ENCODE measurements around the gene TRIO. TPM values are rescaled to one million over a fixed set of nuclear protein-coding genes. Genes with fewer than 3 reads are reported as not detected.

TRIO gene
- total and polyA plus RNA-seq, 2 of the 8 experiments (the other 6 are each of a cell fraction or from before 2014, with no cell fraction given), result 35.1 to 69.1 TPM

- ChIA-PET POLR2A (ENCODE audit: partially characterized antibody) (no interaction called here), CTCF (ENCODE audit: partially characterized antibody) (interaction anchor here (1.7 kb wide), 1 partner anchor 24 kb away, joined by 3 read pairs; no protein-coding TSS in a partner anchor)
- FAIRE-seq, result no peak
- Histone ChIP-seq H3K4ac (replicated peaks; ENCODE audit: insufficient read length, low read depth, low read length) (no peak overlapping the region), H2BK20ac (ENCODE audit: low read length) (no peak overlapping the region), H4K8ac (ENCODE audit: extremely low read depth, insufficient read depth, low read length) (no peak overlapping the region), H4K5ac (ENCODE audit: insufficient read length, low read depth, low read length) (no peak overlapping the region), H2AK5ac (ENCODE audit: low read depth, low read length) (no peak overlapping the region), H3K36me3 (ENCODE audit: control insufficient read depth in 2 of 4, insufficient read depth in 4 of 4, low read length in 3 of 4) (no peaks in the 10 kb centered on the region), H3K79me1 (ENCODE audit: low read depth, low read length) (no peaks in the 10 kb centered on the region), H3K18ac (ENCODE audit: extremely low read depth, low read length) (no peak overlapping the region), H3K27me3 (replicated peaks in 1 of 4; ENCODE audit: control insufficient read depth in 3 of 4, extremely low read depth in 1 of 4, insufficient read depth in 3 of 4, low read length in 3 of 4) (no peaks in the 10 kb centered on the region), H3K23ac (ENCODE audit: insufficient read length) (no peak overlapping the region), H3K9ac (replicated peaks in 1 of 4; ENCODE audit: extremely low read depth in 1 of 4, low read depth in 3 of 4, low read length in 3 of 4) (no peak overlapping the region), H3K4me1 (replicated peaks in 1 of 4; ENCODE audit: control insufficient read depth in 3 of 4, insufficient read depth in 4 of 4, low read length in 3 of 4) (no peaks in the 10 kb centered on the region), H2AFZ (ENCODE audit: low read length) (no peak overlapping the region), H3K56ac (replicated peaks; ENCODE audit: insufficient read length, low read depth, low read length) (no peak overlapping the region), H2BK15ac (ENCODE audit: low read length) (no peak overlapping the region), H2BK120ac (replicated peaks; ENCODE audit: low read depth, low read length) (no peak overlapping the region), H3K79me2 (ENCODE audit: control insufficient read depth in 1 of 2, insufficient read depth in 2 of 2, low read length in 2 of 2) (no peaks in the 10 kb centered on the region), H3K27ac (ENCODE audit: low read depth, low read length) (no peak overlapping the region), H3K4me3 (ENCODE audit: extremely low read depth in 1 of 4, insufficient read depth in 2 of 4, low read depth in 3 of 4, low read length in 4 of 4) (no peak overlapping the region), H2BK5ac (ENCODE audit: low read depth, low read length) (no peak overlapping the region), H2BK12ac (ENCODE audit: low read depth, low read length) (no peak overlapping the region), H3K4me2 (ENCODE audit: insufficient read depth in 1 of 2, low read depth in 2 of 2, low read length in 2 of 2) (no peak overlapping the region), H3K23me2 (ENCODE audit: low read depth, low read length) (no peaks in the 10 kb centered on the region), H4K20me1 (replicated peaks in 1 of 2; ENCODE audit: control insufficient read depth in 1 of 2, insufficient read depth in 2 of 2, low read length in 2 of 2) (no peaks in the 10 kb centered on the region), H3K9me3 (ENCODE audit: insufficient read depth in 2 of 2, low read depth in 1 of 2, low read length in 1 of 2) (no peaks in the 10 kb centered on the region), H3K14ac (ENCODE audit: insufficient read length) (no peak overlapping the region), H4K91ac (replicated peaks; ENCODE audit: insufficient read length, low read length) (no peak overlapping the region)
- TF ChIP-seq BRCA1 (IDR thresholded peaks at IDR 0.05; ENCODE audit: low read depth, low read length) (no peak), SP4 (IDR thresholded peaks at IDR 0.05; ENCODE audit: low read length) (no peak), PHF8 (conservative IDR thresholded peaks at IDR 0.05; ENCODE audit: low read depth, low read length) (no peak), TCF12 (IDR thresholded peaks at IDR 0.05; ENCODE audit: low read depth, low read length) (no peak), JUND (IDR thresholded peaks at IDR 0.05; ENCODE audit: low read length) (no peak), MAX (IDR thresholded peaks at IDR 0.05) (no peak)
- DNase-seq (ENCODE audit: low read depth in 1 of 2, low spot score in 2 of 2), result no peak
- 94% methylated on average over 2 of the region's 2 CpGs; no CpG with 5 or more reads in 1 of the 2 experiments for WGBS, 2 experiments (ENCODE audit: extremely low coverage in 1 of 2, insufficient coverage in 1 of 2, insufficient read length in 1 of 2, insufficient replicate concordance in 2 of 2, low coverage in 1 of 2, low lambda C conversion rate in 2 of 2, missing lambda C conversion rate in 1 of 2)
These were observed 9.7 kb upstream of the TRIO start for GRCh38 chr5:14133394-14133793.
